Lower leg skin (tissue), 4 donors: ENCODE results near the gene ZNF2. TPM values are rescaled to one million over a fixed set of nuclear protein-coding genes. Genes with fewer than 3 reads are reported as not detected.

ENCODE experiments used
- DNase-seq, 2 donors: peaks; one replicate each; pipeline ENCODE4 v3.0.0-alpha.2; 2019; ENCODE audit warnings: low spot score in 2 of 2
- H3K4me3 ChIP-seq: fragments of 200-600 bp; sonication (generic); 2 replicates; pipeline ENCODE4 v1.5.1; 2017; ENCODE audit warnings: mild to moderate bottlenecking, low read depth; ENCODE audit not compliant: poor library complexity, severe bottlenecking
- POLR2A ChIP-seq, 2 donors: fragments of 450-650 bp; IDR thresholded peaks; one replicate each; pipeline ENCODE4 v1.6.1; 2016 to 2017; ENCODE audit warnings: antibody characterized with exemption in 2 of 2, mild to moderate bottlenecking in 1 of 2, moderate library complexity in 1 of 2
- WGBS, 2 donors: methylation state at CpG; one replicate each; pipeline ENCODE4 v1.1.5; 2018; 5-methylcytosine and 5-hydroxymethylcytosine counted together
- intact Hi-C: fragments of 100-400 bp; cut with DNase I; formaldehyde crosslinking; loops from one replicate; pipeline ENCODE4 v1.15.0; 2023; ENCODE audit warnings: low total_unique reads
- total RNA-seq, 4 donors: library from RNA; depleted of rRNA; stranded (reverse); fragments of >200 nt; gene quantifications; one replicate each; pipeline ENCODE4 v1.1.0, GENCODE V29; 2016
- TF ChIP-seq, protein P1 (sequence below), 3 donors: fragments of 450-650 bp; IDR thresholded peaks; one replicate each; pipeline ENCODE4 v1.5.1; 2016; ENCODE audit warnings: antibody characterized with exemption in 3 of 3, mild to moderate bottlenecking in 3 of 3, moderate library complexity in 2 of 3

The ZNF2 gene
- 1 to 10 TPM; 1.9 to 6.3 (median 3.1) TPM for total RNA-seq

DNA sequence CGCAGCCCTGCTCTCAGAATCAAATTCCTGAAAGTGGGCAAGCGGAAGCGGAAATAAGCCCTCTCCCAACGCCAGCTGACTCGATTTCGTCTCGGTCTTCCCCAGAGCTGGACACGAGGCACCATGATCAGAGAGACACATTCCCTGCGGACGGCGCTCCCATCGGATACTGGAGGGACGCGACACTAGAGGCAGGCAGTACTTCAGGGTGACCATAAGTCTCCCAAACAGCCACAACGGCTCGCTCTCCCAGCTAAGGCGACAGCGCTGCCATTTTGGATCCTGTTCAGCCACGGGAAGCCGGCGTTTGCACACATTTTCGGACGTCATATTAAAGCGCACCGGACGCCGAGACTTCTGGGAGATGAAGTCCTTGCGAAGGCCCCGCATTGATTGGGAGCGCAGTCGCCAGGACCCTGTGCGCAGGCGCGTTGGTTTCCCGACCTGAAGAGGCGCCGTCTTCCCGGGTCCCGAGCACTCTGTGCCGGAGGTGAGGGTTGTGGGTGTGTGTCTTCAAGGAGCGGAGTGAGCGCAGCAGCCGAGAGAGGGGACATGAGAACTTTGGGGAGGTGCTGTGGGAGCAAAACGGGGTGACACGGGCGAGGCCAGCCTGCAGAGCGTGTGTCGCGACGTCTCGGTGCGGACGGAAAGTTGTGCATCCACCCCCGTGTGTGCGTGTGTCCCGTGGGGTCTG lies at the start of gene ZNF2:
ZNF2 (plus strand) TSS at position 439 of the 694 bp plus-strand sequence. CDS start 10,418 bp downstream, outside the sequence.
- peak; percentile 97 to 99 for DNase-seq
- TF ChIP-seq POLR2A (IDR thresholded peaks at IDR 0.05), result no peak
- TF ChIP-seq, protein P1, sequence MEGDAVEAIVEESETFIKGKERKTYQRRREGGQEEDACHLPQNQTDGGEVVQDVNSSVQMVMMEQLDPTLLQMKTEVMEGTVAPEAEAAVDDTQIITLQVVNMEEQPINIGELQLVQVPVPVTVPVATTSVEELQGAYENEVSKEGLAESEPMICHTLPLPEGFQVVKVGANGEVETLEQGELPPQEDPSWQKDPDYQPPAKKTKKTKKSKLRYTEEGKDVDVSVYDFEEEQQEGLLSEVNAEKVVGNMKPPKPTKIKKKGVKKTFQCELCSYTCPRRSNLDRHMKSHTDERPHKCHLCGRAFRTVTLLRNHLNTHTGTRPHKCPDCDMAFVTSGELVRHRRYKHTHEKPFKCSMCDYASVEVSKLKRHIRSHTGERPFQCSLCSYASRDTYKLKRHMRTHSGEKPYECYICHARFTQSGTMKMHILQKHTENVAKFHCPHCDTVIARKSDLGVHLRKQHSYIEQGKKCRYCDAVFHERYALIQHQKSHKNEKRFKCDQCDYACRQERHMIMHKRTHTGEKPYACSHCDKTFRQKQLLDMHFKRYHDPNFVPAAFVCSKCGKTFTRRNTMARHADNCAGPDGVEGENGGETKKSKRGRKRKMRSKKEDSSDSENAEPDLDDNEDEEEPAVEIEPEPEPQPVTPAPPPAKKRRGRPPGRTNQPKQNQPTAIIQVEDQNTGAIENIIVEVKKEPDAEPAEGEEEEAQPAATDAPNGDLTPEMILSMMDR (IDR thresholded peaks at IDR 0.05), result no peak
- H3K4me3 ChIP-seq, result peak within 1 kb of the TSS; percentile 67
- intact Hi-C loops, result no loop called here
- WGBS, 2 donors, result 0 to 1% methylated on average over 49 of the region's 56 CpGs

DNA sequence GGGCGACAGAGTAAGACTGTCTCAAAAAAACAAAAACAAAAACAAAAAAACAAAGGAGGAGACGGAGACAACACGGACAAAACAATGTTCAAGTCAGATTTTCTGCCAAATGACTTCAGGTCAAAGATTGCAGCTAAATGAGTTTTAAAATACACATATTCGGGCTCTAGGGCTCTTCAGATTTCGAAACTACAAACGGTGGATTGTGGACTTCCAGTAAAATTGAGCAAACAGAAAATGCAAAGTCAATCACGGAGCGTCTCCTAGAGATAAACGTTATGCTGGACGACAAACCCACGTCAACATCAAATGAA lies 44.6 kb upstream of the ZNF2 start:
- WGBS, 2 donors, result 1 to 2% methylated on average over 11 of the region's 11 CpGs
- no peak for DNase-seq
- H3K4me3 ChIP-seq, result peak overlapping the region; percentile 91
- intact Hi-C loops, result no loop called here
- no peak for TF ChIP-seq POLR2A (IDR thresholded peaks at IDR 0.05)
- TF ChIP-seq, protein P1 (IDR thresholded peaks at IDR 0.05), result no peak

DNA sequence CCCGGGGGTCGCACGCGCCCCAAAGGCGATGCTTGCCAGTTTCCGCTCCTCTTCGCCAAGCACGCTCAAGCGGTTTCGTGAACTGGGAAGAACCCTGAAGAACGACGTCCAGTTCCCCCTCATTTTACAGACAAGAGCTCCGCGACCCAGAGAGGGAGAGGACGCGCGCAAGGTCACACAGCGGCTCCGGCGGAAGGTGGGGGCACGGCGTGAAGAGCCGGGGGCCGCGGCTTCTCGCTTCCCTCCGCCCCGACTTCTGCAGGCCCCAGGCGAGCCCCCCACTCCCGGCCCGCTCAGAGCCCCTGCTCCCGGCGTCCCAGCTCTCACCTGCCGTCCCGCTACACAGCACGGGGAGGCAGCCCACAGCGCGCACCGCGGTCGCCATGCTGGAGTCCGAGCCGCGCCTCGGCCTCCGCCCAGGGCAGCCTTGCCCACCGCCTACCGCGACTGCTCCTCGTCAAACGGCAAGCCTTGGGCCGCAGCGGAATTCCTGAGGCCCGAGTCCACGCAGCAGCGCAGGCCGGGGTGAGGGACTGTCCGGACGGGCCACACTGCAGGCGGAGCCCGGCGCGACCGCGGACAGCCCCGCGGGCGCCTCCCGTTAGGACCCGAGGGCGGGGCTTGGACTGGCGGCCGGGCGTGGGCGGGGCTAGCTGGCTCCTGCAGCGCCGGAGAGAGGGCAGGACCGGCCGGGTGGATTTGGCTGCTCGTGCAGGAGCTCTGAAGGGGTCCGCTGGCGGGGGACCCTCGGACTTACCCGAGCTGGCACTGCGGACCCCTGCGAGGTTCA lies 44.0 kb upstream of the ZNF2 start, which contains the start of gene MRPS5:
MRPS5 (minus strand) TSS at position 402 of the 790 bp plus-strand sequence; CDS start at position 385, 17 bp downstream.
- no peak for TF ChIP-seq POLR2A (IDR thresholded peaks at IDR 0.05)
- TF ChIP-seq, protein P1 (IDR thresholded peaks at IDR 0.05), result no peak
- 0% methylated on average over 52 to 80 of the region's 86 CpGs for WGBS, 2 donors
- DNase-seq, result peak; percentile 77 to 96
- peak within 1 kb of the TSS; percentile 91 for H3K4me3 ChIP-seq
- intact Hi-C loops, result no loop called here

DNA sequence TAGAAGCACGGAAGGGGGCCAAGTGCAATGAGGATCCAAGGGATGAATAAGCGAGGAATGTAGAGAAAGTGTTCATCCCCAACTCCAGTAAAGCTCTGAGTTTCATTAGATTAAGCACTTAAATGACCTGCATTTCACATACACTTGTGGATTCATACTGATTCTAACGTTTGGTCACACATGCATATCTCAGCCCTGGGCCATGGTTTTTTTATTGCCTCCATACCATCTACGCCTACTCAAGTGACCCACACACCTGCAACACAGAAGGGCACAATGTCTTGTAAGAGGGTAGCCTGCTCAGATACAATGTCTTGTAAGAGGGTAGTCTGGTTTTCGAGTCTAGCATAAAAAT lies 43.4 kb upstream of the ZNF2 start:
- 24 to 25% methylated on average over 5 of the region's 5 CpGs for WGBS, 2 donors
- DNase-seq, result no peak
- intact Hi-C loops, result no loop called here
- TF ChIP-seq, protein P1 (IDR thresholded peaks at IDR 0.05), result no peak
- TF ChIP-seq POLR2A (IDR thresholded peaks at IDR 0.05), result no peak
- peak overlapping the region; percentile 91 for H3K4me3 ChIP-seq

DNA sequence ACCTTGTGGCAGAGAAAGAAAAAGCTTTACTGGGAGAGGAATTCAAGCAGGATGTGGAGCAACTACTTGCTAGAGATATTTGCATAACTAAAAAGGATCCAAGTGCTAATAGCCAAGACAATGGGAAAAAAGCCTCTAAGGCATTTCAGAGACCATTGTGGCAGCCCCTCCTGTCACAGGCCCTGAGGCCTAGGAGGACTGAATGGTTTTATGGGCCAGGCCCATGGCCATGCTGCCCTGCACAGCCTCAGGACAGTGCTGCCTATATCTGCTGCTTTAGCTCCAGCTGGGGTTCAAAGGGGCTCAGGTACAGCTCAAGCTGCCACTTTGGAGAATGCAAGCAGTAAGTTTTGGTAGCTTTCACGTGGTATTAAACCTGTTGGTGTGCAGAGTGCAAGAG lies 26.9 kb upstream of the ZNF2 start:
- 80 to 100% methylated on average over 1 of the region's 1 CpG for WGBS, 2 donors
- intact Hi-C loops, result no loop called here
- TF ChIP-seq, protein P1 (IDR thresholded peaks at IDR 0.05), result no peak
- no peak for TF ChIP-seq POLR2A (IDR thresholded peaks at IDR 0.05)
- H3K4me3 ChIP-seq, result no peak overlapping the region
- no peak for DNase-seq
